NCI-H748 treated with DMSO at 0.1 percent for 48 hours (cell line): ENCODE data around the gene ACTN2.

Experiments
- DNase-seq: peaks from one replicate; lab custom pipeline; 2025; lab: John Stamatoyannopoulos, UW

The ACTN2 gene

GRCh38 chr1:236774926-236775325 lies 88.6 kb downstream of the ACTN2 start:
- DNase-seq, result no peak

GRCh38 chr1:236779312-236779711 lies 93.0 kb downstream of the ACTN2 start:
- no peak for DNase-seq

- DNase-seq, result no peak
Measured at GRCh38 chr1:236785477-236785876, 99.2 kb downstream of the ACTN2 start.

GRCh38 chr1:236786453-236786852 lies 100.2 kb downstream of the ACTN2 start:
- no peak for DNase-seq

GRCh38 chr1:236794585-236795034 lies 108.3 kb downstream of the ACTN2 start:
- no peak for DNase-seq

GRCh38 chr1:236795035-236795756 lies 108.9 kb downstream of the ACTN2 start, which contains the start of gene MTR:
MTR (plus strand) TSS chr1:236795292; CDS start chr1:236795704, 412 bp downstream.
- peak; percentile 92 for DNase-seq

GRCh38 chr1:236795757-236796667 lies 109.7 kb downstream of the ACTN2 start:
- no peak for DNase-seq

- no peak for DNase-seq
Measured at GRCh38 chr1:236799001-236799400, 112.7 kb downstream of the ACTN2 start.

- no peak for DNase-seq
Measured at GRCh38 chr1:236800002-236800620, 113.8 kb downstream of the ACTN2 start.

- no peak for DNase-seq
Measured at GRCh38 chr1:236800623-236801022, 114.3 kb downstream of the ACTN2 start.

GRCh38 chr1:236802264-236802663 lies 116.0 kb downstream of the ACTN2 start:
- no peak for DNase-seq

- DNase-seq, result no peak
Measured at GRCh38 chr1:236806634-236807033, 120.3 kb downstream of the ACTN2 start.

GRCh38 chr1:236808005-236808404 lies 121.7 kb downstream of the ACTN2 start:
- DNase-seq, result no peak

GRCh38 chr1:236808564-236809130 lies 122.3 kb downstream of the ACTN2 start:
- DNase-seq, result no peak

GRCh38 chr1:236809148-236809547 lies 122.8 kb downstream of the ACTN2 start:
- DNase-seq, result no peak

- no peak for DNase-seq
Measured at GRCh38 chr1:236810018-236810417, 123.7 kb downstream of the ACTN2 start.

- DNase-seq, result no peak
Measured at GRCh38 chr1:236812334-236813030, 126.2 kb downstream of the ACTN2 start.
